GM18517 (cell line): ENCODE results near the gene EDIL3.

Experiments used
- ATAC-seq: cut with Tn5 transposase; IDR thresholded peaks from one replicate; pipeline ENCODE4 v1.9.1; 2021; ENCODE audit warnings: mild to moderate bottlenecking, moderate library complexity; ENCODE audit not compliant: unreplicated experiment

EDIL3 gene

GRCh38 chr5:83973925-83974815, 410.5 kb downstream of the EDIL3 start:
- ATAC-seq: no peak

- no peak for ATAC-seq
Observed at GRCh38 chr5:83972909-83973308, 411.8 kb downstream of the EDIL3 start.

GRCh38 chr5:83972236-83972635, 412.4 kb downstream of the EDIL3 start:
- no peak for ATAC-seq

GRCh38 chr5:83967417-83967816, 417.3 kb downstream of the EDIL3 start:
- ATAC-seq: no peak

DNA sequence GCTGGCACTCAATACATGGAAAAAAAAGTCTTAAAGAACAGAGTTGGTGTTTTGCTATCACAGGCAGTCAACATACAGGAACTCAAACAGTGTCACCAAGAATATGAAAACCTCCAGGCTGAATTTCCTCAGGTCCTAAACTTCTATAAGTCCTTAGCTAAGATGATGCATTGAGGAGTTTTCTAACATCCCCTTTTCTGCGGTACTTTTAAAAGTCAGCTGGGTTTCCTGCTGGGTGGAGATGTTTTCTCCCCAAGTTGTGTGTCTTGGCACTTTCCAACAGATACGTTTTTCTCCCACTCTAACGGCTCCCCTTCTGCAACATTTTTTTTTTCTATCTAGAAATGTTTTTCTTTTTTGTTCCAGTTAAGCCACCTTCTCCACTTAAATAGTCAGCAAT, 419.2 kb downstream of the EDIL3 start:
- ATAC-seq: no peak

DNA sequence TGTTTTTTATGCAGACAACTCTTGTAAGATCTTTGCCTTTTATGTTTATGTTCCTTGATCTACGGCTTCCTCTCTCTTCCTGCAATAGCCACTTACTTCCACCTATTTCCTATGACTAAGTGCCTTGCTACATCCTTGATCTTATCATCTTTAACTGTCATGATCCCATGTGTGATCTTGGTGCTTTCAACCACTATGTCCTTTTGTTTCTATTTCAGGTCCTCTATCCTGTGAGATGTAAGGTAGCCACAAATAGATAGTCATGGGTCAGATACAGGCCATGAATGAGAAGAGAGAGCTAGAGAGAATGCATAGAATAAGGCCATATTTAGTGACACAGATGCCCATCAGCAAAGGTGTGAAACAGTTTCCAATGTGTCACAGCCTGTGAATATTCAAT, 420.4 kb downstream of the EDIL3 start:
- ATAC-seq: no peak

DNA sequence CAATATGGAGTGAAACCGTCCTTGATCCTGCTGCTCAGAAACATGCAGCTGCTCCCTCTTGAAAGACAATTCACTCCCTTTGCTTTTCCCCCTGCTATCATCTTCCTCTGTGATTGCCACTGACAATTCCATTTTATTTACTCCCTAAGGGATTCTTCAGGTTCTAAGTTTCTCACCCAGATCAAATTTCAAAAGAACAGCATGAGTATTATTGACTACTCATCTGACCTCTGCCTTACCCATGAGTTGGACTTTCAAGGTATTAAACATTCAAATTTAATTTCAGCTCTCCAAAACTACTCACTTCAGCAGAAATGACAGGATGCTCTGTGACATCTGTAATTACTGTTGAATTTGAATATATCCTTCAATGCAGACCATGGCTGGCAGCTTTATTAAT, 427.5 kb downstream of the EDIL3 start:
- no peak for ATAC-seq

DNA sequence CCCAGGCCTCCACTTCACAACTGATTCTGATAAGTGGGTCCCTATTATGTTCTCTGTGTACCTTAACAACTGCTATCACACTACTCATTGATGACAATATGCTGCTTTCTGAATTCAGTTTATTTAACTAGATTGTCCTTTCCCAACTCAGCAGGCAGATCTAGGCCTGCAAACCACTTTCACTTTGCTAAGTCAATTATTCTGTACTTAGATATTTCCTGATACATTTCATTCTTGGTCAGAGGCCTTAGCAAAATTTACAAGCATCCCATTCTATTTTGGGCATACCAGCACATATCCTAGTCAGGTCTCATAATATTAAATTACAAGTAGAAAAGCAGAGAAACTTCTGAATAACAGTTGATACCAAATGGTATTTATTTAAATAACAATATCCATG, 428.3 kb downstream of the EDIL3 start:
- no peak for ATAC-seq

DNA sequence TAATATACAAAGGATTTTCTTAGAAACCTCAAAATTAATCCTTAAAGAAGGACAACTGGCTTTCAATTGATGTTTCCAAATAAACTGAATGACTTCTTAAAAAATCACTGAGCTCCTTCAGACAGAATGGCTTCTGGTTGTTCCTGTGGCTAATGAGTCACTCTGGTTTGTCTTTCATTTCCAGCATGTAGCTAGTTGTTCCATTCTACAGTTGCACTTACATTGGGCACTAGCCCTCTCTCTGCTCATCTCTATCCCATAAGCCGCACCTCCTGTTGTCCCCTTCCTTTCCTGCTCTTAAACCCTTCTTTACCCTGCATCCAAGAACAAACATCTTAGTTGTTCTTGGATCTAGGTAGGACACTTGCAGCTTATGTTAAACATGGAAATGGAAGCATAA, 428.8 kb downstream of the EDIL3 start:
- ATAC-seq: no peak

- ATAC-seq: no peak
Observed at GRCh38 chr5:83947763-83948162, 436.9 kb downstream of the EDIL3 start.

GRCh38 chr5:83946516-83946915, 438.2 kb downstream of the EDIL3 start:
- ATAC-seq: no peak

GRCh38 chr5:83942155-83942554, 442.5 kb downstream of the EDIL3 start:
- no peak for ATAC-seq

GRCh38 chr5:83937837-83938236, 446.8 kb downstream of the EDIL3 start:
- no peak for ATAC-seq

DNA sequence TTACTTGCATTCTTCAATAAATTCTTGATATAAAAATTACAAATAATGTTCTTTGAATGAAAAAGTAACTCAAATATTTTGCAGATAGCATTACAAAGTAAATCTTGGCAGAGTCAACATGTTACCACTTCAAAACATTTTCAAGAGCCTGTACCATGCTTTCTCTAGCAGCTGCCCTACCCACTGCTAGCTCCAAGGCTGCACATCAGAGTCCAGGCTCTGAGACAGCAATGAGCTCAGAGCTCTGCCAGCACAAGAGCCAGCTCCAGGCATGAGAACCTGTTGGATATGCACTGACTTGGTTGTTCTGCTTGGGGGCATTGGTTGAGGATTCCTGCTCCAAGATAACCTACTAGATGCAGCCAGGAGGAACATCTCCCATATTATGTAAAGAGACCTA, 452.7 kb downstream of the EDIL3 start:
- no peak for ATAC-seq

GRCh38 chr5:83927140-83927733, 457.4 kb downstream of the EDIL3 start:
- peak; percentile 69 for ATAC-seq

GRCh38 chr5:83925955-83926337, 458.7 kb downstream of the EDIL3 start:
- ATAC-seq: no peak

GRCh38 chr5:83925321-83925954, 459.2 kb downstream of the EDIL3 start:
- ATAC-seq: no peak

DNA sequence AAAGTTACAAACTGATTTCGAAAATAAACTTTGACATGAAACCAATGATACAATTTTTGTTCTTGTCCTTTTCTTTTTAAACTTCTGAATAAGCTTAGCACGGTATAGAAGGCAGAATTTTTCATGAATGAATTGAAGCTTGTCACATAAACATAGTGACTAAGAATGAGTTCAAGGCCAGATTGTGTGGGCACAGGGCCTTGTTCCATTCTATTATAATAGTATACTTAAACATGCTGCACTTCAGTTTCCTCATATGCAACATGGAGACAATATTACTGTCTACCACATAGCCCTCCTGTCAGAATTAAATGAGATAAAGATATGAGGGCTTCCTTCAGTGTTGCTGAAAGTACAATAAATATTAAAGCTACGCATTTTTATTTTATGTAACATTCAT, 459.8 kb downstream of the EDIL3 start:
- ATAC-seq: no peak

DNA sequence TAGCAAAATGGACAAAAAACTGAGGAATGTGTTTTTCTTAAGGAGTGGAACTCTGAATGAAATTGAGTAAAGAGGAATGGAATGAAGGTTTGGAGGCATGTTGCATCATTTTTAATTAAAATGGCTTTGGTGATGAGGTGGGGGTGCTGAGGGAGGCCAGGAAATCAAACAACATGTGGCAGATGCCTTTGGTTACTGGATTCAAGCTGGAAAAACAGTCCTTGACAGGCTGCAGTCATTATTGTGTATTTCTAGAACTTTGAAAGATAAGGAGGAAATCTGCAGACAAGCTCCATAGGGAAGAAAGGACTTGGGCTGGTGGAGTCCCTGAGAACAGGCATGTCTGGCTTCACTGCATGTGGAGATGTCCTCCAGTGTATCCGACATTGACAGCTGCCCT, 460.5 kb downstream of the EDIL3 start:
- ATAC-seq: no peak

DNA sequence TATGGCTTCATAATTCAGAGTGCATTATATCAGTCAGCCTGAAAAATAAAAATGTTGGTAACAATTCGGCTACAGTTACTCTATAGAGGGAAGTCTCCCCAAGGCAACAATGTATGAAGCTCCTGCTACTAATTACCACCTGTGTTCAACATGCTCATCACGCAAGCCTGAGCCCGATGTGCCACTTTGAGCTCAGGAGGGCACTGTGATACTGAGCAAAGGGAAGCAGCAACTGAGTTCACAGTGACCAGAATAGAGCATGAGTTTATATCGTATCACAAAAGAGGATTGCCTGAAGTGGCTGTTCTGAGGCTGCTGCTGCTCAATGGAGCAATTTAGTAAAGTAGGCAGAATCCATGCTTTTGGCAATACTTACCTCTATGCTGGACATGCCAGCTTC, 462.0 kb downstream of the EDIL3 start:
- ATAC-seq: no peak

DNA sequence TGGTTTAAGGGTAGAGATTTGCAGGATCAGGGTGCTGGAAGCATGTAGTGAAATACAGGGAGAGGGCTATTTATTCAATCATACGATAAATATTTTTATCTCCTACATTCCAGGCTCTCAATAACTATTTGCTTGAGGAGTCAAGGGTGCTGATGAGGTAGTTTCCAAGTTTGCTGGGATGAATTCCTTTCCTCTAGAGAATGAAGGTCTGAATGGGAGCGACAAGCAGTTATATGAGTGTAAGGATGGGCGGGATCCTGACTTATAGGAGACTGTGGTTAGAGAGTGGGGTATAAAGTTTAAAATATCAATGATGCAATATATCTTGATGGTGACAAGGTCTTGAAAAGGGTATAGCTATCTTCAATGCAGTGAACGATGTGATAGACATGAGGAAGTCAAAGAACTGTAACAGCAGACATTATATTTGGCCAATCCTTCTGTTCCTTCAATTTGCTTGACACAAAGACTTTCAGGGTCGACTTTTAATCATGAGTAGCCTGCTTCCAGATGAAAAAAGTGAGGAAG, 462.9 kb downstream of the EDIL3 start:
- no peak for ATAC-seq
